ENCODE measurements around the gene ALX4. TPM values are rescaled to one million over a fixed set of nuclear protein-coding genes. Genes with fewer than 3 reads are reported as not detected.

ALX4 gene
- total and polyA plus RNA-seq, 2 donors (not counting 1 experiment from before 2014, with no cell fraction given): not detected

GRCh38 chr11:44224867-44225501 lies 85.0 kb downstream of the ALX4 start:
- POLR2A ChIA-PET: no interaction called here
- Mint-ChIP-seq H3K9me3 (ENCODE audit: insufficient read depth) (no peaks in the 10 kb centered on the region), H3K27ac (no peak overlapping the region), H3K27me3 (no peaks in the 10 kb centered on the region), H3K4me3 (no peak overlapping the region), H3K4me1 (peaks cover 4% of the 10 kb centered on the region)
- Histone ChIP-seq H3K27ac (ENCODE audit: low read length in 2 of 2) (no peak overlapping the region), H3K4me2 (replicated peaks; ENCODE audit: low read depth, low read length, poor library complexity, severe bottlenecking) (no peak overlapping the region), H3K9me3 (ENCODE audit: control extremely low read depth in 1 of 3, control insufficient read depth in 2 of 3, insufficient read depth in 1 of 3, low read length in 2 of 3) (no peaks in the 10 kb centered on the region), H3K4me3 (ENCODE audit: control extremely low read depth in 1 of 5, extremely low read depth in 1 of 5, insufficient read depth in 1 of 5, low read depth in 2 of 5, low read length in 4 of 5) (no peak overlapping the region), H3K79me2 (ENCODE audit: control insufficient read depth, insufficient read depth, low read length) (no peaks in the 10 kb centered on the region), H3K4me1 (ENCODE audit: control insufficient read depth in 2 of 2, insufficient read depth in 2 of 2, low read length in 2 of 2) (no peaks in the 10 kb centered on the region), H3K36me3 (replicated peaks in 1 of 2; ENCODE audit: control extremely low read depth in 1 of 2, control insufficient read depth in 1 of 2, extremely low read depth in 1 of 2, insufficient read depth in 2 of 2, low read length in 1 of 2) (peaks cover 0 to 4% of the 10 kb centered on the region in 2 experiments), H4K20me1 (ENCODE audit: control insufficient read depth, insufficient read depth, low read length, poor library complexity, severe bottlenecking) (no peaks in the 10 kb centered on the region), H2AFZ (ENCODE audit: insufficient read depth, low read depth, low read length, poor library complexity, severe bottlenecking) (no peak overlapping the region), H3K27me3 (replicated peaks in 1 of 4; ENCODE audit: control extremely low read depth in 1 of 4, control insufficient read depth in 3 of 4, insufficient read depth in 4 of 4, low read length in 3 of 4) (no peaks in the 10 kb centered on the region), H3K9ac (ENCODE audit: low read length) (no peak overlapping the region)
- CTCF ChIA-PET: no interaction called here
- WGBS (ENCODE audit: insufficient coverage): 100% methylated on average over 2 of the region's 3 CpGs
- DNase-seq (no peak), ATAC-seq (ENCODE audit: low read depth) (no peak)
- TF ChIP-seq EZH2 (IDR thresholded peaks at IDR 0.05; ENCODE audit: borderline replicate concordance, insufficient read depth, low read depth, low read length, poor library complexity, severe bottlenecking) (no peak), CTCF (IDR thresholded peaks at IDR 0.05) (no peak)
- intact Hi-C loops (cut with micrococcal nuclease): no loop called here

- H3K27me3 Mint-ChIP-seq: no peaks in the 10 kb centered on the region
- TF ChIP-seq CTCF (IDR thresholded peaks at IDR 0.05) (no peak), EZH2 (IDR thresholded peaks at IDR 0.05; ENCODE audit: borderline replicate concordance, insufficient read depth, low read depth, low read length, poor library complexity, severe bottlenecking) (no peak)
- no peak overlapping the region for H3K4me3 Mint-ChIP-seq
- no peak overlapping the region for H3K27ac ChIP-seq (ENCODE audit: low read length in 2 of 2)
- no peaks in the 10 kb centered on the region for H3K9me3 Mint-ChIP-seq (ENCODE audit: insufficient read depth)
- no peak overlapping the region for H3K27ac Mint-ChIP-seq
- DNase-seq: no peak
- H3K9me3 ChIP-seq (ENCODE audit: control extremely low read depth in 1 of 3, control insufficient read depth in 2 of 3, insufficient read depth in 1 of 3, low read length in 2 of 3): no peaks in the 10 kb centered on the region
- H3K9ac ChIP-seq (ENCODE audit: low read length): no peak overlapping the region
- H3K27me3 ChIP-seq (replicated peaks in 1 of 4; ENCODE audit: control extremely low read depth in 1 of 4, control insufficient read depth in 3 of 4, insufficient read depth in 4 of 4, low read length in 3 of 4): no peaks in the 10 kb centered on the region
- CTCF ChIA-PET: no interaction called here
- H3K4me1 ChIP-seq (ENCODE audit: control insufficient read depth in 2 of 2, insufficient read depth in 2 of 2, low read length in 2 of 2): no peaks in the 10 kb centered on the region
- H3K4me1 Mint-ChIP-seq: peaks cover 4% of the 10 kb centered on the region
- H3K4me2 ChIP-seq (replicated peaks; ENCODE audit: low read depth, low read length, poor library complexity, severe bottlenecking): no peak overlapping the region
- H2AFZ ChIP-seq (ENCODE audit: insufficient read depth, low read depth, low read length, poor library complexity, severe bottlenecking): no peak overlapping the region
- intact Hi-C loops (cut with micrococcal nuclease): no loop called here
- POLR2A ChIA-PET: no interaction called here
- no peaks in the 10 kb centered on the region for H3K79me2 ChIP-seq (ENCODE audit: control insufficient read depth, insufficient read depth, low read length)
- ATAC-seq (ENCODE audit: low read depth): no peak
- H4K20me1 ChIP-seq (ENCODE audit: control insufficient read depth, insufficient read depth, low read length, poor library complexity, severe bottlenecking): no peaks in the 10 kb centered on the region
- H3K4me3 ChIP-seq (ENCODE audit: control extremely low read depth in 1 of 5, extremely low read depth in 1 of 5, insufficient read depth in 1 of 5, low read depth in 2 of 5, low read length in 4 of 5): no peak overlapping the region
- H3K36me3 ChIP-seq (replicated peaks in 1 of 2; ENCODE audit: control extremely low read depth in 1 of 2, control insufficient read depth in 1 of 2, extremely low read depth in 1 of 2, insufficient read depth in 2 of 2, low read length in 1 of 2): peaks cover 0 to 4% of the 10 kb centered on the region in 2 experiments
These were observed 86.7 kb downstream of the ALX4 start for GRCh38 chr11:44223238-44223637.
